IPS-18a (cell line): ENCODE data around the gene VPS35.
"Not testable (repeated sequence)": the region's sequence is repeated elsewhere in the genome, so short reads cannot be mapped to it uniquely, and the experiment has no call there.

Source experiments
- H3K27ac ChIP-seq: one replicate; pipeline ENCODE4 v1.5.1; 2013; ENCODE audit warnings: low read length
- H3K27me3 ChIP-seq: one replicate; pipeline ENCODE4 v1.6.1; 2013; ENCODE audit warnings: mild to moderate bottlenecking, low read length; ENCODE audit not compliant: control insufficient read depth, insufficient read depth
- H3K36me3 ChIP-seq: one replicate; pipeline ENCODE4 v1.6.1; 2013; ENCODE audit warnings: low read depth, low read length; ENCODE audit not compliant: control insufficient read depth
- H3K4me1 ChIP-seq: one replicate; pipeline ENCODE4 v1.6.1; 2013; ENCODE audit warnings: low read depth, low read length; ENCODE audit not compliant: control insufficient read depth
- H3K4me3 ChIP-seq: one replicate; pipeline ENCODE4 v1.5.1; 2013; ENCODE audit warnings: low read length
- H3K9ac ChIP-seq: one replicate; pipeline ENCODE4 v1.6.1; 2013; ENCODE audit warnings: mild to moderate bottlenecking, low read length, moderate library complexity
- H3K9me3 ChIP-seq: one replicate; pipeline ENCODE4 v1.6.1; 2013; ENCODE audit warnings: low read depth, low read length; ENCODE audit not compliant: control insufficient read depth

Gene VPS35

DNA sequence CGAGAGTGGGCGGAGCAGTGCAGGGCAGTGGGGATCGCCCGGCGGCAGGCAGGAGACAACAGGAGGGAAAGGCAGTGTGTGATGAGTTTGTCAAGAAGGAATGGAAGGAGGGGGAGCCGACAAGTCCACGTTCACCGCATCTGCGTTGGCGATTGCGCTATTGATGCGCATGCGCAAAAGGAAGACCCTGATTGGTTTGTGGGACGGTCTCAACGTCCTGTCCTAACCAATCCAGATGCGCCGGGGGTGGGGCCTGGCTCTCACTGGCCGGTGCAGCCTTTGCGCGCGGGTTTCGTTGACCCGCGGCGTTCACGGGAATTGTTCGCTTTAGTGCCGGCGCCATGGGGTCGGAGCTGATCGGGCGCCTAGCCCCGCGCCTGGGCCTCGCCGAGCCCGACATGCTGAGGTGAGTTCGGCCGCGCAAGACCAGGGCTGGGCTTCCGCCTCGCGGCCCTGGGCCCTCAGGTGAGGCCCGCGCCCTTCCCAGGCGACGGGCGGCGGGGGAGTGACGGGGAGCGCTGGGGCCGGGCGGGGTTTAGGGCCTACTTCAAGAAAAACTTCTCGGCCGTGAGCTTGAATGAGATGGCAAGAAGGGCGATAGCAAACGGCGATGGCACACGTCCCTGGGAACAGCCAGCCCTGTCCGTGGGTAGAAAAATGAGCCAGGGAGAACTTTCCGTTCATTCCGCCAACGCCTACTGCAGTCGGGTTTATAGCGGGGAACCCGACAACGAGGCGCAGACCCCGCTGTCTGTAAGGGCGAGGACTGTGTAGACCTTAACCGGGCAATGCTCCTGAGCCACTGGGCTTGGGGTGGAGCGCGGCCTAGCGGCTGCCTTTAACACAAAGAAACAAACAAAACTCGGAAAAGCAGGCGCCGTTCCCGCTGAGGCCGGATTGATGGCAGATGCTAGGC, 645 bp upstream of the VPS35 start, which contains the start of gene ORC6:
ORC6 (plus strand) TSS at position 295 of the 916 bp plus-strand sequence; CDS start at position 342, 47 bp downstream.
- Histone ChIP-seq H3K4me1 (peaks cover 18% of the 10 kb centered on the region), H3K4me3 (peak within 1 kb of the TSS; percentile 90), H3K9ac (peak within 1 kb of the TSS; percentile 92), H3K27me3 (no peaks in the 10 kb centered on the region), H3K36me3 (peaks cover 29% of the 10 kb centered on the region), H3K27ac (peak within 1 kb of the TSS; percentile 63), H3K9me3 (no peaks in the 10 kb centered on the region)

DNA sequence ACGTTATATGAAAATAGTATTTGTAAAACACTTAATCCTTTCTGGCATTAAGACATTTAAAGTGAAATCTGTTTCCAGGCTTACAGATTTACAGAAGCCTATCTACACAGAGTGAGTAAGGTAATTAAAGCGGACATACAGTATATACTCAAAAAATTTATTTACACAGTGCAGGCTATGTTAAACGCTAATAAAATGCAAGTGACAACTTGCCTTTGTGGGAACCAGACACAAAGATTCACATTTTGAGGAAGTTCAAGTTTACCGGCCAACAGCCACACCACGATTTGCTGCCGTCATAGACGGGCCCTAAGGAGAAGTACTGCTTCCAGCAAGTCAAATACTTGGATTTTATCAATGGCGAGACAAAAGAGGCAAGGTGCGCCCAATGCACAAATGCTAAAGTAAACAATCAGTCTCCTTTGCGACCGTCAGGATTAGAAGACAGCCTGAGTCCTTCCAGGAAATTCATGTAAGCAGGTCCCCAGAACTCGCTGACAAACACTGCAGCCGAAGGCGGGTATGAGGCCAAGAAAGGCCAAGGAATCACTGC, 801 bp downstream of the VPS35 start:
- peak overlapping the region; percentile 63 for H3K27ac ChIP-seq
- peaks cover 18% of the 10 kb centered on the region for H3K4me1 ChIP-seq
- peak overlapping the region; percentile 92 for H3K9ac ChIP-seq
- H3K27me3 ChIP-seq, result no peaks in the 10 kb centered on the region
- H3K9me3 ChIP-seq, result no peaks in the 10 kb centered on the region
- H3K36me3 ChIP-seq, result peaks cover 24% of the 10 kb centered on the region
- peak overlapping the region; percentile 90 for H3K4me3 ChIP-seq

- Histone ChIP-seq H3K9me3 (no peaks in the 10 kb centered on the region), H3K27ac (no peak overlapping the region), H3K4me3 (peak overlapping the region; percentile 90), H3K36me3 (peaks cover 18% of the 10 kb centered on the region), H3K27me3 (no peaks in the 10 kb centered on the region), H3K9ac (peak overlapping the region; percentile 92), H3K4me1 (peaks cover 18% of the 10 kb centered on the region)
Measured at GRCh38 chr16:46687486-46687885, 1.5 kb downstream of the VPS35 start.

DNA sequence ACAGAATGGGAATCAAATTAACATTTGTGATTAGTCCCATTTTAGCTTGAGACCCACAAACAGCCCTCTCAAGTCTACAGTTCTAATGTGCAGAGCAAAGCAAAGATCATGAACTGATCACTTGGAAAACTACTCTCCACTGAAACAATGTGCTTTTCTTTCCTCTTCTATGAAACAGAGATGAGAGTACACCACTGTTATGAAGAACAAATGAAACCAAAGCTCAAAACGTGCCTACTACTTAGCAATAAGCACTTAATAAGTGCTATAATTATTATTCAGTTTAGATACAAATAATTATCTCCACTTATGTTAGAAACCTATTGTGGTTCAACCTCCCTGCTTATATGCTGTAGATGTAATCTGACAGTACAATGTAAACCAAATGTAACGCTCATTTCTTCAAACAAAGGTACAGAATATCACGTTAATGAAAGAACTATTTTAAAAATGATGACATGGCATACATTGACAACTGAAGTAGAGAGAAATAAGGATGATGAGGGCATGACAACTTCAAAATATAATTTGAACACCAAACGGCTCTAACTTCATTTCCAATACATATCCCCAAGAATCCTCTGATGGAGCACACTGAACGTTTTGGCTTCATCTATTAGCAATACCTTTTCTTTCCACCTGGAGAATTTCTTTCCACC, 2.0 kb downstream of the VPS35 start:
- no peak overlapping the region for H3K4me3 ChIP-seq
- no peaks in the 10 kb centered on the region for H3K27me3 ChIP-seq
- H3K4me1 ChIP-seq, result peaks cover 18% of the 10 kb centered on the region
- H3K36me3 ChIP-seq, result peaks cover 12% of the 10 kb centered on the region
- H3K9ac ChIP-seq, result no peak overlapping the region
- no peaks in the 10 kb centered on the region for H3K9me3 ChIP-seq
- H3K27ac ChIP-seq, result no peak overlapping the region

DNA sequence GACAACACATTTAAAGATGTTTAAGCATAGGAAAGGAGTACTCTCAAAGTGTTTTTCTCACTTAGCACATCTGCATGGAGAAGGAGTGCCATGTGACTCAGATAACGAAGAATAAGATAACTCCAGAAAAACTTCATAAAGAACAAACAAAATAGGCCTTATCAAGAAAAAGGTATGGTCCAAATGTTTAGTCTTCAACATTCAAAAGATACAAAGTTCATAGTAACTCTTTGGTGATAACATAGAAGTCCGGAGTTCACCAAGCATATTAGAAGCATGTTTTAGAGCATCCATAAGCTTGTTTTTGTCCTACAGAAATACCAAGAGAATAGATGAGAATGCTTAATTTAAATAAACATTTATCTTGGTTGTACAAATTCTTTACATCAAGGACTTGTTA, 7.1 kb downstream of the VPS35 start:
- H3K27ac ChIP-seq, H3K4me3 ChIP-seq, H3K9ac ChIP-seq, H3K9me3 ChIP-seq, H3K4me1 ChIP-seq, H3K27me3 ChIP-seq: not testable (repeated sequence)
- H3K36me3 ChIP-seq, result peaks cover 33% of the 10 kb centered on the region

DNA sequence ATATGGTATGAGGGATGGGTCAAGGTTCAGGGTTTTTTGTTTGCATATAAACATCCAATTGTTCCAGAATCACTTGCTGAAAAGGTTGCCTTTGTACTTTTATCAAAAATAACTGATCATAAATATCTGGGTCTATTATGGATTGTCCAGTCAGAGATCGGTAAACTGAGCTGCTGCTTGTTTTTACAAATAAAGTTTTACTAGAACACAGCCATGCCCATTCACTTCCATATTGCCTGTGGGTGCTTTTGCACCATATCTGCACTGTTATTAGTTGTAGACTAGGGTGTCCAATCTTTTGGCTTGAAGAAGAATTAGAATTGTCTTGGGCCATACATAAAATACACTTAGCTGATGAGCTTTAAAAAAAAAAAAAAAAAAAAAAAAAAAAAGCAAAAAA, 11.0 kb downstream of the VPS35 start:
- H3K9ac ChIP-seq, H3K27ac ChIP-seq, H3K9me3 ChIP-seq, H3K4me1 ChIP-seq, H3K4me3 ChIP-seq, H3K27me3 ChIP-seq: not testable (repeated sequence)
- peaks cover 65% of the 10 kb centered on the region for H3K36me3 ChIP-seq

- H3K4me1 ChIP-seq, result no peaks in the 10 kb centered on the region
- H3K27ac ChIP-seq, result no peak overlapping the region
- H3K9ac ChIP-seq, result no peak overlapping the region
- peaks cover 73% of the 10 kb centered on the region for H3K36me3 ChIP-seq
- no peaks in the 10 kb centered on the region for H3K9me3 ChIP-seq
- H3K27me3 ChIP-seq, result no peaks in the 10 kb centered on the region
- H3K4me3 ChIP-seq, result no peak overlapping the region
Measured at GRCh38 chr16:46673320-46674013, 15.5 kb downstream of the VPS35 start.

DNA sequence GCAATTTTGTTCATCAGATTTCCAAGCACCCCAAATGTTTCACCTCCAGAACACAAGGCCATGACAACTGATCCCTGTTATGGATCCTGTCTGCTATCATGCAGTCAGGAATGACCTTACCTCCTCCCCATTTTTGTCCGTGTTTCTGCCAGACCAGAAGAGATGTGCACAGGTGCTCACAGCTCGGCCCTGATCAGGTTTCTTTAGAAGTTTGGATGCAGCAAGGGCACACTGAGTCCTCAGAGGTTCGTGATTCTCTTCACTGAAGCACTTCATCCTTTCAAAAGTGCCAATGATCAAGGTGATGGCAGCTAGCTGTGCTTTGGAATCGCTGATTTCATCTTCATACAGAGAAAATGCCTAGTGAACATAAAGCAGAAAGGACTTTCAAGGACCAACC, 26.9 kb downstream of the VPS35 start:
- Histone ChIP-seq H3K36me3 (peaks cover 61% of the 10 kb centered on the region), H3K27me3 (no peaks in the 10 kb centered on the region), H3K27ac (no peak overlapping the region), H3K9me3 (no peaks in the 10 kb centered on the region), H3K9ac (no peak overlapping the region), H3K4me3 (no peak overlapping the region), H3K4me1 (no peaks in the 10 kb centered on the region)

DNA sequence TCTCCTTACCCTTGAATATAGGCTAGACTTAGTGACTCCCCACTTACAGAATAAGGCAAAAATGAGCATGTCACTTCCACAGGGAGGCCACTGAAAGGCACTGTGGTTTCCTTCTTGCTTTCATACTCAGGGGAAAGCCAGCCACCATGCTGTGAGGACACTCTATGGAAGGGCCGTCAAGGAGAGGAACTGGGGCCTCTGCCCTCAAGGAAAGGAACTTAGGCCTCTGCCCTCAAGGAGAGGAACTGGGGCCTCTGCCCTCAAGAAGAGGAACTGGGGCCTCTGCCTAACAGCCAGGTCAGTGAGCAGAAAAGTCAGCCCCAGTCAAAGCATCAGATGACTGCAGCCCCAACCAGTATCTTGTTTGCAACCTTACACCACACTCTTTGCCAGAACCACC, 30.1 kb downstream of the VPS35 start:
- no peaks in the 10 kb centered on the region for H3K27me3 ChIP-seq
- no peak overlapping the region for H3K4me3 ChIP-seq
- H3K27ac ChIP-seq, result no peak overlapping the region
- H3K4me1 ChIP-seq, result no peaks in the 10 kb centered on the region
- H3K9ac ChIP-seq, result no peak overlapping the region
- peaks cover 44% of the 10 kb centered on the region for H3K36me3 ChIP-seq
- H3K9me3 ChIP-seq, result no peaks in the 10 kb centered on the region

DNA sequence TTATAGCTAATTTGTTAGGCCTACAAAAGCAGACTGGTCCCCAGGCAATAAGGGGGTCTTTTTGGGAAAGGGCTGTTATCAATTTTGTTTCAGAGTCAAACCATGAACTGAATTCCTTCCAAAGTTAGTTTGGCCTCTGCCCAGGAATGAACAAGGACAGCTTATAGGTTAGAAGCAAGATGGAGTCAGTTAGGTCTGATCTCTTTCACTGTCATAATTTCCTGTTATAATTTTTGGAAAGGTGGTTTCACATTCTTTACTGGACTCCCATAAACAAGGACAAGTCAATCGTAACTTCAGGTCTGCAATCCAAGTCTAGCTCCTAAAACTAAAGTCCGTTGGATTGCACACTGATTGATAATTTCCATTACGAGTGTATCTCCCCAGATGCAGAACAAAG, 37.7 kb downstream of the VPS35 start:
- Histone ChIP-seq H3K27me3 (no peaks in the 10 kb centered on the region), H3K9me3 (no peaks in the 10 kb centered on the region), H3K27ac (no peak overlapping the region), H3K4me1 (no peaks in the 10 kb centered on the region), H3K36me3 (no peaks in the 10 kb centered on the region), H3K4me3 (no peak overlapping the region), H3K9ac (no peak overlapping the region)

GRCh38 chr16:46650254-46650623, 38.7 kb downstream of the VPS35 start:
- H3K9me3 ChIP-seq, result no peaks in the 10 kb centered on the region
- H3K4me1 ChIP-seq, result no peaks in the 10 kb centered on the region
- no peak overlapping the region for H3K9ac ChIP-seq
- no peak overlapping the region for H3K4me3 ChIP-seq
- H3K27me3 ChIP-seq, result no peaks in the 10 kb centered on the region
- no peak overlapping the region for H3K27ac ChIP-seq
- H3K36me3 ChIP-seq, result no peaks in the 10 kb centered on the region
